ENCODE measurements around the gene KCNG4.

The KCNG4 gene

GRCh38 chr16:84245956-84246678 lies 6.3 kb upstream of the KCNG4 start:
- no peak overlapping the region for H3K9ac ChIP-seq (ENCODE audit: low read depth, low read length)
- peaks cover 63% of the 10 kb centered on the region for H3K27me3 ChIP-seq (ENCODE audit: control insufficient read depth, insufficient read depth, low read length)
- H3K4me3 ChIP-seq (ENCODE audit: low read length): no peak overlapping the region
- H3K36me3 ChIP-seq (ENCODE audit: insufficient read depth, low read length): no peaks in the 10 kb centered on the region
- H3K9me3 ChIP-seq (replicated peaks; ENCODE audit: low read length): no peaks in the 10 kb centered on the region
- H3K4me2 ChIP-seq (ENCODE audit: low read length): no peak overlapping the region
- peaks cover 3% of the 10 kb centered on the region for H3K4me1 ChIP-seq (ENCODE audit: control insufficient read depth, insufficient read depth, low read length)

GRCh38 chr16:84244728-84245127 lies 4.9 kb upstream of the KCNG4 start:
- H3K4me1 ChIP-seq (ENCODE audit: control insufficient read depth, insufficient read depth, low read length): peaks cover 3% of the 10 kb centered on the region
- H3K4me3 ChIP-seq (ENCODE audit: low read length): no peak overlapping the region
- H3K9me3 ChIP-seq (replicated peaks; ENCODE audit: low read length): no peaks in the 10 kb centered on the region
- H3K36me3 ChIP-seq (ENCODE audit: insufficient read depth, low read length): no peaks in the 10 kb centered on the region
- no peak overlapping the region for H3K4me2 ChIP-seq (ENCODE audit: low read length)
- no peak overlapping the region for H3K9ac ChIP-seq (ENCODE audit: low read depth, low read length)
- H3K27me3 ChIP-seq (ENCODE audit: control insufficient read depth, insufficient read depth, low read length): peaks cover 63% of the 10 kb centered on the region

GRCh38 chr16:84243732-84244131 lies 3.9 kb upstream of the KCNG4 start:
- Histone ChIP-seq H3K4me1 (ENCODE audit: control insufficient read depth, insufficient read depth, low read length) (peaks cover 3% of the 10 kb centered on the region), H3K4me3 (ENCODE audit: low read length) (no peak overlapping the region), H3K9ac (ENCODE audit: low read depth, low read length) (no peak overlapping the region), H3K27me3 (ENCODE audit: control insufficient read depth, insufficient read depth, low read length) (peaks cover 67% of the 10 kb centered on the region), H3K9me3 (replicated peaks; ENCODE audit: low read length) (no peaks in the 10 kb centered on the region), H3K36me3 (ENCODE audit: insufficient read depth, low read length) (no peaks in the 10 kb centered on the region), H3K4me2 (ENCODE audit: low read length) (no peak overlapping the region)

- Histone ChIP-seq H3K4me2 (ENCODE audit: low read length) (no peak overlapping the region), H3K4me3 (ENCODE audit: low read length) (no peak overlapping the region), H3K36me3 (ENCODE audit: insufficient read depth, low read length) (no peaks in the 10 kb centered on the region), H3K27me3 (ENCODE audit: control insufficient read depth, insufficient read depth, low read length) (peaks cover 64% of the 10 kb centered on the region), H3K9ac (ENCODE audit: low read depth, low read length) (no peak overlapping the region), H3K9me3 (replicated peaks; ENCODE audit: low read length) (no peaks in the 10 kb centered on the region), H3K4me1 (ENCODE audit: control insufficient read depth, insufficient read depth, low read length) (peaks cover under 1% of the 10 kb centered on the region)
Measured at GRCh38 chr16:84242839-84243238, 3.0 kb upstream of the KCNG4 start.

GRCh38 chr16:84241778-84242177 lies 2.0 kb upstream of the KCNG4 start:
- H3K9me3 ChIP-seq (replicated peaks; ENCODE audit: low read length): no peaks in the 10 kb centered on the region
- no peak overlapping the region for H3K4me3 ChIP-seq (ENCODE audit: low read length)
- H3K9ac ChIP-seq (ENCODE audit: low read depth, low read length): no peak overlapping the region
- peaks cover 73% of the 10 kb centered on the region for H3K27me3 ChIP-seq (ENCODE audit: control insufficient read depth, insufficient read depth, low read length)
- no peaks in the 10 kb centered on the region for H3K36me3 ChIP-seq (ENCODE audit: insufficient read depth, low read length)
- H3K4me2 ChIP-seq (ENCODE audit: low read length): no peak overlapping the region
- H3K4me1 ChIP-seq (ENCODE audit: control insufficient read depth, insufficient read depth, low read length): no peaks in the 10 kb centered on the region

- no peak overlapping the region for H3K4me3 ChIP-seq (ENCODE audit: low read length)
- H3K27me3 ChIP-seq (ENCODE audit: control insufficient read depth, insufficient read depth, low read length): peaks cover 66% of the 10 kb centered on the region
- no peak overlapping the region for H3K9ac ChIP-seq (ENCODE audit: low read depth, low read length)
- H3K9me3 ChIP-seq (replicated peaks; ENCODE audit: low read length): no peaks in the 10 kb centered on the region
- no peaks in the 10 kb centered on the region for H3K36me3 ChIP-seq (ENCODE audit: insufficient read depth, low read length)
- H3K4me1 ChIP-seq (ENCODE audit: control insufficient read depth, insufficient read depth, low read length): no peaks in the 10 kb centered on the region
- H3K4me2 ChIP-seq (ENCODE audit: low read length): no peak overlapping the region
Measured at GRCh38 chr16:84240455-84240854, 643 bp upstream of the KCNG4 start.

GRCh38 chr16:84239141-84239769 lies 557 bp downstream of the KCNG4 start:
- Histone ChIP-seq H3K4me2 (ENCODE audit: low read length) (no peak overlapping the region), H3K4me1 (ENCODE audit: control insufficient read depth, insufficient read depth, low read length) (no peaks in the 10 kb centered on the region), H3K4me3 (ENCODE audit: low read length) (no peak overlapping the region), H3K27me3 (ENCODE audit: control insufficient read depth, insufficient read depth, low read length) (peaks cover 66% of the 10 kb centered on the region), H3K9ac (ENCODE audit: low read depth, low read length) (no peak overlapping the region), H3K9me3 (replicated peaks; ENCODE audit: low read length) (no peaks in the 10 kb centered on the region), H3K36me3 (ENCODE audit: insufficient read depth, low read length) (no peaks in the 10 kb centered on the region)

GRCh38 chr16:84237994-84238750 lies 1.6 kb downstream of the KCNG4 start:
- no peaks in the 10 kb centered on the region for H3K36me3 ChIP-seq (ENCODE audit: insufficient read depth, low read length)
- no peak overlapping the region for H3K4me3 ChIP-seq (ENCODE audit: low read length)
- H3K4me2 ChIP-seq (ENCODE audit: low read length): no peak overlapping the region
- no peaks in the 10 kb centered on the region for H3K9me3 ChIP-seq (replicated peaks; ENCODE audit: low read length)
- H3K27me3 ChIP-seq (ENCODE audit: control insufficient read depth, insufficient read depth, low read length): peaks cover 67% of the 10 kb centered on the region
- no peak overlapping the region for H3K9ac ChIP-seq (ENCODE audit: low read depth, low read length)
- no peaks in the 10 kb centered on the region for H3K4me1 ChIP-seq (ENCODE audit: control insufficient read depth, insufficient read depth, low read length)

- Histone ChIP-seq H3K9ac (ENCODE audit: low read depth, low read length) (no peak overlapping the region), H3K4me3 (ENCODE audit: low read length) (no peak overlapping the region), H3K27me3 (ENCODE audit: control insufficient read depth, insufficient read depth, low read length) (peaks cover 68% of the 10 kb centered on the region), H3K4me2 (ENCODE audit: low read length) (no peak overlapping the region), H3K4me1 (ENCODE audit: control insufficient read depth, insufficient read depth, low read length) (no peaks in the 10 kb centered on the region), H3K36me3 (ENCODE audit: insufficient read depth, low read length) (no peaks in the 10 kb centered on the region), H3K9me3 (replicated peaks; ENCODE audit: low read length) (no peaks in the 10 kb centered on the region)
Measured at GRCh38 chr16:84236671-84237070, 3.1 kb downstream of the KCNG4 start.

- Histone ChIP-seq H3K4me3 (ENCODE audit: low read length) (no peak overlapping the region), H3K9ac (ENCODE audit: low read depth, low read length) (no peak overlapping the region), H3K4me1 (ENCODE audit: control insufficient read depth, insufficient read depth, low read length) (peaks cover 2% of the 10 kb centered on the region), H3K36me3 (ENCODE audit: insufficient read depth, low read length) (no peaks in the 10 kb centered on the region), H3K9me3 (replicated peaks; ENCODE audit: low read length) (no peaks in the 10 kb centered on the region), H3K4me2 (ENCODE audit: low read length) (no peak overlapping the region), H3K27me3 (ENCODE audit: control insufficient read depth, insufficient read depth, low read length) (peaks cover 60% of the 10 kb centered on the region)
Measured at GRCh38 chr16:84234321-84235241, 5.2 kb downstream of the KCNG4 start.

- no peak overlapping the region for H3K9ac ChIP-seq (ENCODE audit: low read depth, low read length)
- peaks cover 51% of the 10 kb centered on the region for H3K27me3 ChIP-seq (ENCODE audit: control insufficient read depth, insufficient read depth, low read length)
- H3K36me3 ChIP-seq (ENCODE audit: insufficient read depth, low read length): no peaks in the 10 kb centered on the region
- no peak overlapping the region for H3K4me3 ChIP-seq (ENCODE audit: low read length)
- H3K4me2 ChIP-seq (ENCODE audit: low read length): no peak overlapping the region
- H3K4me1 ChIP-seq (ENCODE audit: control insufficient read depth, insufficient read depth, low read length): peaks cover 9% of the 10 kb centered on the region
- no peaks in the 10 kb centered on the region for H3K9me3 ChIP-seq (replicated peaks; ENCODE audit: low read length)
Measured at GRCh38 chr16:84233748-84234147, 6.1 kb downstream of the KCNG4 start.
